GM23338 (cell line): ENCODE measurements around the gene GRIA1. TPM values are rescaled to one million over a fixed set of nuclear protein-coding genes. Genes with fewer than 3 reads are reported as not detected.

Source experiments
- ATAC-seq: fragments of 200-7000 bp; cut with Tn5 transposase; 3 replicates; pipeline ENCODE4 v1.9.1; 2020
- DNase-seq: peaks from one replicate; pipeline ENCODE4 v3.0.0-alpha.2; 2015; ENCODE audit warnings: low spot score
- H2AFZ ChIP-seq: fragments of 200-600 bp; sonication (generic); 2 replicates; pipeline ENCODE4 v1.8.0; 2016; ENCODE audit warnings: antibody characterized with exemption, mild to moderate bottlenecking, moderate library complexity
- H3F3A ChIP-seq: fragments of 200-600 bp; sonication (generic); replicated peaks from 2 replicates; pipeline ENCODE4 v1.8.0; 2017; ENCODE audit warnings: antibody characterized with exemption, mixed run types, low read depth
- H3K27ac ChIP-seq: fragments of 200-600 bp; sonication (generic); 2 replicates; pipeline ENCODE4 v1.6.1; 2016; ENCODE audit warnings: low read depth
- H3K27me3 ChIP-seq: fragments of 200-600 bp; sonication (generic); 2 replicates; pipeline ENCODE4 v1.8.0; 2016; ENCODE audit warnings: mild to moderate bottlenecking, mixed run types, moderate library complexity; ENCODE audit not compliant: insufficient read depth
- H3K36me3 ChIP-seq: fragments of 200-600 bp; sonication (generic); 2 replicates; pipeline ENCODE4 v1.8.0; 2016; ENCODE audit warnings: mild to moderate bottlenecking; ENCODE audit not compliant: insufficient read depth
- H3K4me1 ChIP-seq: fragments of 200-600 bp; sonication (generic); 2 replicates; pipeline ENCODE4 v1.8.0; 2016; ENCODE audit warnings: mild to moderate bottlenecking, moderate library complexity; ENCODE audit not compliant: insufficient read depth
- H3K4me2 ChIP-seq: fragments of 200-600 bp; sonication (generic); 2 replicates; pipeline ENCODE4 v1.7.1; 2017; ENCODE audit warnings: mixed run types
- H3K4me3 ChIP-seq: fragments of 200-600 bp; sonication (generic); 2 replicates; pipeline ENCODE4 v1.6.1; 2016; ENCODE audit warnings: mixed run types
- H3K79me2 ChIP-seq: fragments of 200-600 bp; sonication (generic); replicated peaks from 2 replicates; pipeline ENCODE4 v1.8.0; 2017; ENCODE audit warnings: mild to moderate bottlenecking; ENCODE audit not compliant: insufficient read depth
- H3K9me2 ChIP-seq: fragments of 200-600 bp; sonication (generic); 2 replicates; pipeline ENCODE4 v1.8.0; 2017; ENCODE audit not compliant: insufficient read depth
- H4K20me1 ChIP-seq: fragments of 200-600 bp; sonication (generic); replicated peaks from 2 replicates; pipeline ENCODE4 v1.8.0; 2017; ENCODE audit warnings: mild to moderate bottlenecking; ENCODE audit not compliant: insufficient read depth
- H3K27ac Mint-ChIP-seq: 2 replicates; pipeline ENCODE4 v1.8.0; 2020; ENCODE audit warnings: inconsistent platforms, mild to moderate bottlenecking, moderate library complexity, mixed read lengths
- H3K27me3 Mint-ChIP-seq: 3 replicates; pipeline ENCODE4 v1.8.0; 2022; ENCODE audit warnings: low read depth, mild to moderate bottlenecking, moderate library complexity, mixed read lengths, inconsistent platforms; ENCODE audit not compliant: insufficient read depth, poor library complexity
- H3K36me3 Mint-ChIP-seq: 3 replicates; pipeline ENCODE4 v1.8.0; 2021; ENCODE audit warnings: low read depth, mild to moderate bottlenecking, inconsistent platforms, moderate library complexity, mixed read lengths
- H3K4me1 Mint-ChIP-seq: 3 replicates; pipeline ENCODE4 v1.8.0; 2020; ENCODE audit warnings: mild to moderate bottlenecking, inconsistent platforms, mixed read lengths
- H3K4me3 Mint-ChIP-seq: 3 replicates; pipeline ENCODE4 v1.8.0; 2021; ENCODE audit warnings: moderate library complexity, mild to moderate bottlenecking, inconsistent platforms, mixed read lengths
- H3K9me3 Mint-ChIP-seq: 3 replicates; pipeline ENCODE4 v1.8.0; 2020; ENCODE audit warnings: moderate library complexity, mild to moderate bottlenecking, inconsistent platforms, mixed read lengths
- CREB1 ChIP-seq: fragments of 250-450 bp; sonication (Bioruptor Pico); IDR thresholded peaks from 2 replicates; pipeline ENCODE4 v1.5.0; 2020; ENCODE audit warnings: low read depth, mild to moderate bottlenecking, moderate library complexity
- CTCF ChIP-seq, 2 experiments: fragments of 200-600 bp in 1 of 2; sonication (generic) in 1 of 2; conservative IDR thresholded peaks; 2 replicates each; pipeline versions ENCODE4 v1.5.1 to v1.6.1; 2016 to 2017; ENCODE audit warnings: antibody characterized with exemption in 2 of 2, low read depth in 2 of 2, mild to moderate bottlenecking in 2 of 2, moderate library complexity in 1 of 2
- ETS1 ChIP-seq: IDR thresholded peaks from 2 replicates; pipeline ENCODE4 v1.6.1; 2016; ENCODE audit warnings: antibody characterized with exemption
- EZH2 ChIP-seq: fragments of 200-600 bp; sonication (generic); IDR thresholded peaks from one replicate; pipeline ENCODE4 v1.8.0; 2017; ENCODE audit warnings: antibody characterized with exemption, mild to moderate bottlenecking, low read depth; ENCODE audit not compliant: unreplicated experiment
- EZH2phosphoT487 ChIP-seq: fragments of 200-600 bp; sonication (generic); IDR thresholded peaks from one replicate; pipeline ENCODE4 v1.8.1; 2018; ENCODE audit warnings: antibody characterized with exemption; ENCODE audit not compliant: unreplicated experiment
- JUNB ChIP-seq: IDR thresholded peaks from one replicate; pipeline ENCODE4 v1.6.1; 2016; ENCODE audit warnings: antibody characterized with exemption; ENCODE audit not compliant: unreplicated experiment
- NANOG ChIP-seq: IDR thresholded peaks from 2 replicates; pipeline ENCODE4 v1.6.1; 2016; ENCODE audit warnings: antibody characterized with exemption, borderline replicate concordance
- POLR2AphosphoS5 ChIP-seq: IDR thresholded peaks from 2 replicates; pipeline ENCODE4 v1.6.1; 2016; ENCODE audit warnings: antibody characterized with exemption, low read depth
- REST ChIP-seq: IDR thresholded peaks from one replicate; pipeline ENCODE4 v1.6.1; 2018; ENCODE audit warnings: antibody characterized with exemption; ENCODE audit not compliant: unreplicated experiment
- STAT1 ChIP-seq: IDR thresholded peaks from one replicate; pipeline ENCODE4 v1.6.1; 2016; ENCODE audit warnings: antibody characterized with exemption; ENCODE audit not compliant: unreplicated experiment
- ZNF114 ChIP-seq: fragments of 250-450 bp; sonication (Bioruptor Pico); IDR thresholded peaks from 2 replicates; pipeline ENCODE4 v1.5.0; 2020; ENCODE audit warnings: mild to moderate bottlenecking, moderate library complexity
- ZNF331 ChIP-seq: fragments of 250-450 bp; sonication (Bioruptor Pico); IDR thresholded peaks from 2 replicates; pipeline ENCODE4 v1.5.0; 2020; ENCODE audit warnings: low read depth, mild to moderate bottlenecking, moderate library complexity
- ZNF462 ChIP-seq: fragments of 250-450 bp; sonication (Bioruptor Pico); IDR thresholded peaks from 2 replicates; pipeline ENCODE4 v1.5.0; 2020; ENCODE audit warnings: mild to moderate bottlenecking, moderate library complexity
- polyA plus RNA-seq: library from polyadenylated mRNA; unstranded; fragments of >200 nt; fragmentation: Nextera tagmentation; extraction: Ambion mirVana; gene quantifications from 2 replicates; pipeline ENCODE4 v1.2.1, GENCODE V29; 2016
- total RNA-seq: library from RNA; depleted of rRNA; stranded (reverse); fragments of >200 nt; shearing (Covaris generic); gene quantifications from 2 replicates; pipeline ENCODE4 v1.2.3, GENCODE V29; 2014

GRIA1 gene
- total and polyA plus RNA-seq, 2 experiments from 2014 or later = 1.0 to 1.7 TPM

GRCh38 chr5:153523211-153523610 is 32.7 kb downstream of the GRIA1 start:
- no peaks in the 10 kb centered on the region for H3K36me3 ChIP-seq
- no peak for ATAC-seq
- H3K27ac ChIP-seq = no peak overlapping the region
- no peaks in the 10 kb centered on the region for H3K27me3 ChIP-seq
- H4K20me1 ChIP-seq = no peaks in the 10 kb centered on the region
- H3K4me1 Mint-ChIP-seq = peaks cover 14% of the 10 kb centered on the region
- H3K79me2 ChIP-seq = no peaks in the 10 kb centered on the region
- peaks cover 18% of the 10 kb centered on the region for H3K4me1 ChIP-seq
- H3K36me3 Mint-ChIP-seq = no peaks in the 10 kb centered on the region
- TF ChIP-seq NANOG (no peak), POLR2AphosphoS5 (no peak), ZNF114 (no peak), STAT1 (no peak), ETS1 (no peak), CTCF (conservative IDR thresholded peaks at IDR 0.05; ENCODE audit: low read depth in 2 of 2) (no peak), ZNF331 (CRISPR knock-in tag) (no peak), EZH2 (no peak), REST (no peak), CREB1 (CRISPR knock-in tag) (no peak), JUNB (no peak), ZNF462 (CRISPR knock-in tag) (no peak), EZH2phosphoT487 (no peak)
- H3K4me2 ChIP-seq = no peak overlapping the region
- H3K9me3 Mint-ChIP-seq = no peaks in the 10 kb centered on the region
- no peak for DNase-seq
- H3K27me3 Mint-ChIP-seq = peaks cover 5% of the 10 kb centered on the region
- no peaks in the 10 kb centered on the region for H3K9me2 ChIP-seq
- no peak overlapping the region for H3K27ac Mint-ChIP-seq
- H3F3A ChIP-seq = no peaks in the 10 kb centered on the region
- H2AFZ ChIP-seq = no peak overlapping the region
- no peak overlapping the region for H3K4me3 ChIP-seq
- no peak overlapping the region for H3K4me3 Mint-ChIP-seq
